Cardiac septum (tissue), 1 donor: ENCODE data around the gene DAB2IP. TPM values are rescaled to one million over a fixed set of nuclear protein-coding genes. Genes with fewer than 3 reads are reported as not detected.

Experiments used
- DNase-seq: peaks from one replicate; pipeline ENCODE4 v3.0.0-alpha.2; 2020; ENCODE audit warnings: low spot score
- intact Hi-C: fragments of 100-400 bp; cut with DNase I; formaldehyde crosslinking; loops from one replicate; pipeline ENCODE4 v1.14.0; 2022
- total RNA-seq: library from RNA; stranded (reverse); fragmentation: NEBNext Ultra II Directional; extraction: Animal tissue kit (Norgen Biotek cat#: 25700); gene quantifications from one replicate; pipeline ENCODE4 v1.2.1, GENCODE V29; 2021
- donor health status: DM: no; HTN: no; CAD: no.

DAB2IP gene
- total RNA-seq, 1 donor from 2014 or later, result 60.3 TPM

DNA sequence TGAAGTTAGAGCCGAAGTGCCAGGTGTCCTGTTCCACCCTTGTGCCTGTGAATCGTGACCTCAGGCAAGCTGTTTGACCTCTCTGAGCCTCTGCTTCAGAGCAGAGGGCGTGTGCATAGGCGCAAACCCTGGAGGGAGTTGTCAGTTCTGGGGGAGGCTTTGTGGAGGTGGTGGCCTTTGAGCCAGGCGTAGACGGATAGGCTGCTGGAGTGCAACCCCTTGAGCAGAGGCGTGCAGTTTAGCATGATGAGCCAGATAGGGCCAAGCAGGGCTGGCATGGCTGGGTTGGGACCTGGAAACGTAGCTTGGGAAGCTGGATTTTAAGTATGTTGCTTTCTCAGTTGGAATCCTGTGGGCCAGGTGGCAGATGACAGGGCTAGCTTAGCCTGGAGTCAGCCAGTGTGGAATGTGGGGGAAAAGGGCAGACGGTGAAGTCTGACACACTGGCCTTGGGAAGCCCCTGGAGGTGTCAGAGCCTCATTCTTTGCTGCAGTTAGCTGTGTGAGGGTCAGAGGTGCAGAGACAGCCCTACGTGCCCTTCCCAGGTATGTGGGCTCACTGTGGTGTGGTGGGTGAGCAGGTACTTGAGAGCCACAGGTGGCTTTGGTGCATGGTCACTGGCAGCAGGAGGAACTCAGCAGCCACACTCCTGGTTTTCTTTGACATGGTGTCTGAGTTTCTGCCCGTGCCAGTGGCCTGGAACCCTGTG lies 93.4 kb downstream of the DAB2IP start:
- no peak for DNase-seq
- intact Hi-C loops, result loop anchor here (5.0 kb wide), 2 partner anchors 48 to 148 kb away; no protein-coding TSS in a partner anchor

DNA sequence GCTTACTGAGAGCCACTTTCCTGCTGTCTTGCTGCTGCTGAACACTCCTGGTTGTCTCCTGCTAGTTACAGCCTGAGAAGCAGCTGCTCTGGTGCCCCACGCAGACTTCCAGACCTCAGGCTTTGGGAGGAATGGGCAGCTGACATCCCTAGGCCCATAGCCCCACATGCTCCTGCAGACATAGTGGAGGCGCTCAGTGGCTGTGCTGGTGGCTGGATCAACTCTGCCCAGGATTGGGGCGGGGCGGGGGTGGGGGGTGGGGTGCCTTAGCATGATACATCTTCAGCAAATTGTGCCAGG lies 93.9 kb downstream of the DAB2IP start:
- intact Hi-C loops, result no loop called here
- DNase-seq, result no peak

DNA sequence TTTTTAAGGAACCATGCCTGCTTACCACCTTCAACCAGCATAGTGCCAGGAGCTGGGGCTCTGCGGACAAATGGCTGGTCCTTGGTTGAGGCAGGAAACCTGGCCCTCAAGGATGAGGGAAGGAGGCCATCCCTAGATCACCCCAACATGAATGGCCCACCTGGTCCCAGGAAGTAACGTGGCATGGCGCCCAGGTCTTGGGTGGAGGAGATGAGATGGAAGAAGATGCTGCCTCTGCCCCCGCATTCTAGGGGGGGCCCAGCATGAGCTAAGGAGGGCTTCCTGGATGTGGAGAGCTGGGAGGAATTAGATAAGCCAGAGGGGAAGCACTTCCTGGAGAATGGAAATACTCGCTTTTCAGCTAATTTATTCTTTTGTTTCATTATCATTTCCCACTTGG lies 95.0 kb downstream of the DAB2IP start:
- intact Hi-C loops, result no loop called here
- DNase-seq, result no peak

DNA sequence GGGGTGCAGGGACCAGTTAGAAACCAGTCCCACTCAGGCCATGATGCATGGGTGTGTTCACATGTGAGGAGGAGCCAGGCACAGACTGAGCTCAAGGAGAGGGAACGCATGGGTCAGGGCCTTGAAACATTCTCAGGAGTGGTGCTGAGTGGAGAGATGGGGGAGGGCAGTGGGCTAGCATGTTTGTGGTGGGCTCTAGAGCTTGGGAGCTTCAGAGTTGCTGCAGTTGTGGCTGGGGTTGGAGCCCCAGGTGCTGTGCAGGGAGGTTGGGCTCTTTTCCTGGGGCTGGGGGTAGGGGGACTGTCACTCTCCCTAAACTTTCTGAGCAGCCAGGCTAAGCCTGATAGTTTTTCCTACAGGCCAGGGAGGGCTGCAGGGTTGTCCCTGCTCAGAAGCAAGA lies 95.4 kb downstream of the DAB2IP start:
- intact Hi-C loops, result no loop called here
- no peak for DNase-seq

DNA sequence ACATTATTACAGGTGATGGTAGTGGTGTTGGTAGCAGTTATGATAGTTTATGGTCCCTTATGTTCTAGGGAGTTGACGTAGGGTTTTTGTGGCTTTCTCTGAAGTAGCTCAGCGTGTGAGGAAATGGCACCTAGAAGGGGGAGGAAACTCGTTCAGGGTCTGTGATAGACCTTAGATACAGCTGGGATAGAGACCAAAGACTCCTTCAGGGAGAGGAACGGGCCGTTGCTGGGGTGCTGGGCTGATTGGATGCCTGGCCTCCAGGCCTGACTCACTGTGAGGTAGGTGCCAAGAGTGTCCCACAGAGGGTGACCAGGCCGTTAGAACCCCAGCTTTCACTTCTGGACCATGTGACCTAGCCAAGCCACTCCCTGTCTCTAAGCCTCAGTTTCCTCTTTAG lies 96.6 kb downstream of the DAB2IP start:
- intact Hi-C loops, result loop anchor here (2.0 kb wide), 1 partner anchor 243 kb away; no protein-coding TSS in a partner anchor
- no peak for DNase-seq

DNA sequence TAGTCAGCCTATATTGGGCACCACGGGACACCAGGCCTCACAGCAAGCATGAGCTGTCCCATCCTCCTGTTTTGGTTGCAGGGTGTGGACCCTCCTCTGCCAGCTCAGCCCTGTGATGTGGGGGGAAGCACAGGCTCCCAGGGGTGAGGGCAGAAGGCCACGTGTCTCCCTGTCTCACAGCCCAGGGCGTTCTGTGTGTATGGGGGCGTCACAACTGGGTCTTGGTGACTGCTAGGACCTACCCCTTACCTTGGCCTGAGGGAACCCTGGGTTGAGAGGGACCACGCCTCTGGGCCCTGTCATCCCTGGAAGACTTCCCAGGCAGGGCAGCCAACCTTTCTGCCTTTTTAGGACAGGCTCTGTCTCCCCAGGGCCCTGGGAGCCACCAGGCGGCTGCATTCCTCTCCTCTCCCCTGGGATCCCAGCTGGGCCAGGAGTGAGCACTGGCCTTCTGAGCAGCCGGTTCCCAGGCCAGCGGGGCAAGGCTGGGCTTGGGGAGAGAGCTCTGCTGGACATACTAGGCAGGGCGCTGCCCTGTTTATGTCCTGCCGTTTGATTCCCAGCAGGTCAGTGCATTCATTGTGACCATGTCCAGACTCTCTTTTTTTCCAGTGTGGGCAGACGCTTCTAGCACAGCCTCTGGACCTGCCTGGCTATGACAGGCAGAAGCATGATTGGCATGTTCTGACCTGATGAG lies 97.4 kb downstream of the DAB2IP start:
- intact Hi-C loops, result loop anchor here (2.0 kb wide), 1 partner anchor 242 kb away; no protein-coding TSS in a partner anchor
- peak; percentile 86 for DNase-seq

DNA sequence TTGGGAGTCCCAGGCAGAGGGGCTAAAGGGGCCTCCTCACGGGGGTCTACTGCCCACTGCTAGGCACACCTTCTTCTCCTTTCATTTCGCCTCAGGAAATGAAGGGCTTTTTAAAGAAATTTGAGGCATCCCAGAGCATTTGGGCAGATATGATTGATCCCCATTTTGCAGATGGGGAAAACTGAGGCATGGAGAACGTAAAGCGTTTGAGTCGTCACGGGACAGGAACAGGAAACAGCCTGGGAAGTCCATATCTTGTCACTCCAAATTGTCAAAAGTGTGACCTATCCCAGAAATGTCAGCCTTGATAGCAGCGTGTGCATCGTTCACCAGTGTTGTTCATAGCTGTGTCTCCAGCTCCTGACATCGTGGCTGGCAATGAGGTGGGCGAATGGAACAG lies 98.2 kb downstream of the DAB2IP start:
- no peak for DNase-seq
- intact Hi-C loops, result loop anchor here (2.0 kb wide), 1 partner anchor 241 kb away; no protein-coding TSS in a partner anchor

DNA sequence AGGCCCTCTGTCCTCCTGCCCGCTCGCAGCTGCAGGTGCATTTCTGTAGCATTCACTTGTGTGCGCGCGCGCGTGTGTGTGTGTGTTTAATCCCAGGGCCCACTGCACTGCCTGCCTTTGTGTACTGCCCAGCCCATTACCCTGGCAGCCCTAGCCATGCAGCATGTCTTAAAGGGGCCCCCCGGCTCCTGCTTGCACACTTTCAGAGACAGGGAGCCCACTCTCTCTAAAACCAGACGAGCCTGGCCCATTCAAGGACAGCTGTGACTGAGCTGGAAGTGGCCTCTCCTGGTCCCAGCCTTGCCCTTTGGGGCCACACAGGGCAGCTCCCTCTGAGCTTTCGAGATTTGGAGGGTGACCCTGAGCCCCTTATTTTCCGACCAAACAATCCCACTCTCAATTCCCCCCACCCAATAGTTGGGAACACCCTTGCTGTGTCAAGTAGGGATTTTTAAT lies 98.9 kb downstream of the DAB2IP start:
- intact Hi-C loops, result no loop called here

DNA sequence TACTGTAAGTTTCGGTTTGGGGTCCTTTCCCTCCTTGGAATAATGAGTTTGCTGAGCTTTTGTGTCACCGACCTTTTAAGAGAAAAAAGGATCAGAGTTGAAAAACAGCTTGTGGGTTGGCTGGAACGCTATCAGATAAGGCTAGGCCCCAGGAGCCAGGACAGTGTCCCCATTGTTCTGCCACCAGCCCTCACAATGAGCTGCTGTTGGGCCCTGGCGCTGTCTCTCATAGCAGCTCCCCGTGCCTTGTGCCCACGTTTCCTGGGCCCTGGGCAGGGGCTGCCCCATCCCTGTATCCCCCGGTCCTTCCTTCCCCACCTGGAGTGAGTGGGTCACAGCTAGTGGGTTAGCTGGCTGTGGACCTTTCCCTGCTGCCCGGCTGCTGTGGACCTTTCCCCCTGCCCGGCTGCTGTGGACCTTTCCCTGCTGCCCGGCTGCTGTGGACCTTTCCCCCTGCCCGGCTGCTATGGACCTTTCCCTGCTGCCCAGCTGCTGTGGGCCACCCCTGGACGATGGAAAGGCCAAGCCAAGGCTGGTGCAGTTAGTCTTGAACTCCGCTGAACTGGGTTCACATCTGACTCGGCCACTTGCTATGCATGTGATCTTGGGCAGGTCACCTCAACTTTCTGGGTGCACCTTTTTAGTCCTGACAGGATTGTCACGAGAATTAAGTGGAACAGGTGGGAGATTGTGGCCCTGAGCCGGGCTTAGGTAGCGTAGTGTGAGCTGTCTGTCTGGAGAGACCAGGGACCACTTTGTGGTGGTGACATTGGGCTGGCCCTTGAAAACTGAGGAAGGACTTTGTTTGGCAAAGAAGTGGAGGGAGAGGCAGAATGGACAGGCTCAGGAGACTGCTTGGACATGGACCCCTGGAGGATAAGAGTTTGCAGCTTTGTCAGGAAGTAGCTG lies 99.5 kb downstream of the DAB2IP start:
- intact Hi-C loops, result no loop called here
- no peak for DNase-seq

More for the DNA sequence above, 98.9 kb downstream of the DAB2IP start:
- DNase-seq, result no peak

DNA sequence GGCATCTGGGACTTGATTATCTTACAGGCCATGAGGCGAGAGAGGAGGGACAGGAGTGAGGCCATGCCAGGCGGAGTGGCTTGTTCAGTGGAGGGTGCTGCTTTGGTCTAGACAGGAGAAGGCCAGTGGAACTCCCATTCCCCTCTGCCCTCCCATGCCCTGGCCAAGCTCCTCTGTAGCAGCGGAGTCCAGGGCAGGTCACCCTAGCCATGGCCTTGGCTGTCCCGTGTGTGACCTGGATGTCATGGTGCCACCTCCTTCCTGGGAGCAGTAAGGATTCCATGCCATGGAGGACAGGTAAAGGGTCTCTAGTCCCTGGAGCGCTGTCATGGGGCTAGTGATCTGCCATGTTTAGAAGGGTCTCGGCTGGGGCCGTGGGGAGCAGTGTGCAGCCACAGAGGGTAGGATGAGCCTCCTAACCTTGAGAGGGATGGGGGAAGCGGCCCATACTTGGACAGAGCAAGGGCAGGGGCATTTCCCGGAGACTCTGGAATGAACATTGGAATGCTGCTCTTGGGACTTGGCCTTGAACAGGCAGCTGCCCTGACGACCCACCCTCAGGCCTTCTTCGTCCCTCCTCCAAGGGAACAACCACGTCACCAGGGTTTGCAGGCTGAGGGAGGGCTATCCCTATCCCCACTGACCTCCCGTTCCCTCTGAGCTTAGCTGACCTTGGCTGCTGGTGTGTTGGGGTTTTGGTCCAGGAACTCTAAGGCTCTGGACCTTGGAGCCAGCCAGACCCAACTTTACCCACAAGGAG lies 100.4 kb downstream of the DAB2IP start:
- DNase-seq, result no peak
- intact Hi-C loops, result no loop called here

DNA sequence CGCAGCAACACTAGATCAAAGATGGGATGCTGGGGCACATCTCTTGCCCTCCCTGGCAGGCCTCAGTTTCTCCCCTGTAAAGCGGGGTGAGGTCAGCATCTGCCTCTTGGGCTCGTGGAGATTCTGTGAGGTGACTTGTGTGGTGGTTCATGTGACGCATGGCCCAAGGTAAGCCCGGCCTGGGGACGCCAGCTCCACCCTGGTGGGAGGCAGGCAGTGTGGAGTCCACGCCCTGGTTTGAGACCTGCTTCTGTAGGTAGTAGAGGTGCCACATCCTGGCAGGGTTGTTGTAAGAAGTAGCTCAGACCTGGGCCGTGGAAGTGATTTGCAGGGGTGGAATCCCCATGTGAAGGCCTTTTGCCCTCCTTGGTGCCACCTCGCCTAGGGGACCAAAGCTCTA lies 101.5 kb downstream of the DAB2IP start:
- DNase-seq, result no peak
- intact Hi-C loops, result no loop called here

DNA sequence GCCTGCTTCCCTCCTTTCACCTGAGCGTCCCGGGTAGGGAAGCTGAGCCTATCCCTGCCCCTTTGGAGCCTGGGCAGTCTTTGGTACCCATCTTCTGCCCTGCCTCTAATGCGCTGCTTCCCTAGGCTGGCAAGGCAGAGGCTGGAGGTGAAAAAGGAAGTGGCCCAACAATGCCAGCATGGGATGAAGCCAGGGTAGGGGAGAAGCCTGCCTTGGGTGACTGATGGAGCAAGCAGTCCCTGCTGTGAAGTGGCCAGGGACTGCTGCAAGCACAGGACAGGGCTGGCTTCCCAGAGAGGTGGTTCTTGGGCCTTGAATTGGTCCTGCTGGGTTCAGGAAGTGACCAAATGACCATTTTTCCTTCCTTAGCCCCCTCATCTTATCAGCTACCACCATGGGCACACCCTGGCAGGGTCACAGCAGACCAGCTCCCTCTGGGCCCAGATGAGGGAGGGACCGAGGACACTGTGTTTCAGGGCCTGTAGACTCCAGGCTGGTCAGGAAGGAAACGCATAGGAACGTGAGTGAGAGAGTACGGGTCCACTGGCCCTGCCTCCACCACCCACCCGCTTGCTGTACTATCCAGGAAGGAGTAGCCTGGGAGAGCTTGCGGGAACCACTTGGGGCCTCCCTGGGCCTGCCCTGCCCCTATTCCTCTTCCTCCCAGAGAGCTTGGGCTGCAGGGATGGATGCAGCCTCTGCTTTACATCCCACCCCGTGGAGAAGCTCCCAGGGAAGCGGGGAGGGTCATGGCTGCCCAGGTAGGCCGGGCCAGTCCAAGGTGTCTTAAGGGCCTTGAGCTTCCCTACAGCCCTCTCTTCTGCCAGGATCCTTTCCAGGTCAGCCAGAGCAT lies 102.6 kb downstream of the DAB2IP start:
- no peak for DNase-seq
- intact Hi-C loops, result no loop called here

DNA sequence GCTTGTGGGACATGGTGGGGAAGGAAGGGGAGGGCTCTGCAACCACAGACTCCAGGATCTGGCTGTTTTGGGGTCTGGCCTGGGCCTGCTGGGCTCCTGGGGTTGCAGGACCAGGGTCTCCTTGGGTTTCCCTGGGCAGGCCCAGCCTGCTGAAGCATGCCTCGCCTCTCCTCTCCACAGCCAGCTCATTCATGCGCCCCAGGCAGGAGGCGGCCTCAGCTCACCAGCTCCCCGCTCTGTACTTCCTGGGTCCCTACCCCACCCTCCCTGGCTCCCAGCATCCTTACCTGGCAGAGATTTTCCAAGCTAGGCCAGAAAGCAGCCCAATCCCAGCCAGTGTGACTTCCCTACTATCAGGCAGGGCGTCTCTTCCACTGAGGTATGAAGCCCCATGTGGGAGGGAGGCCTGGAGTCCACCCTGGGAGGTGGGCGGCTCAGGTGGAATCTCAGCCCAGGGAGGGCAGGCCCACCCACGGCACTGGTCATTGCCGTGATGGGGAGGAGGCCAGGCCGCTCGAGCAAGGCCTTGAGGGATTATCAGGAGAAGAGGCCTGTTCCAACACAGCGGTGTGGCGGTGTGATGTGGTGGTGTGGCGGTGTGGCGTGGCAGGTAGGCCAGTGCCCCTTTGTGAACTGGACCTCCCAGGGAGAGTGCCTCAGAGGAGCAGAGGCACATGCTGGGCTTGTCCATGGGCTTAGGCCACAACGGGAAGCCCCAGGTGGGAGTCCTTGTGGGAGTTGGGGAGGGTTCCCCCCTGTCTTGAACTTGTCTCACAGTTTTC lies 103.4 kb downstream of the DAB2IP start:
- intact Hi-C loops, result no loop called here
- DNase-seq, result no peak

DNA sequence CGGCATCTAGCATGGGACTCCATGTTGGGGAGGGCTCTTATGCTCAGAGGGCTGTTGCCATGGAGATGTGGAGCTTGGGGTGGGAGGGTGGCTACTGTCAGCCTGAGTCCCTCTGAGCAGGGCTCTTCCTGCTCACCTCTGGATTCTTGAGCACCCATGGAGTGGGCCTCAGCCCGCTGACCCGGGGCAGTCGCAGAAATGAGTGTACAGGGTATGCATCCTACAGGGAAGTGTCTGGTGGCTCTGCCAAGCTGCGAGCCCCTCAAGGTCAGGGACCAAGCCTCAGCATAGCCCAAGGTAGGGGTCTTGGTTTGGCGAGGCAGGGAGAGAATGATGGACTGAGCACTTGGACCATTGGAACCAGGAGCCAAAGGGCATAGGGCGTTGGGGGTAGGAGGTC lies 104.1 kb downstream of the DAB2IP start:
- intact Hi-C loops, result no loop called here
- DNase-seq, result no peak

DNA sequence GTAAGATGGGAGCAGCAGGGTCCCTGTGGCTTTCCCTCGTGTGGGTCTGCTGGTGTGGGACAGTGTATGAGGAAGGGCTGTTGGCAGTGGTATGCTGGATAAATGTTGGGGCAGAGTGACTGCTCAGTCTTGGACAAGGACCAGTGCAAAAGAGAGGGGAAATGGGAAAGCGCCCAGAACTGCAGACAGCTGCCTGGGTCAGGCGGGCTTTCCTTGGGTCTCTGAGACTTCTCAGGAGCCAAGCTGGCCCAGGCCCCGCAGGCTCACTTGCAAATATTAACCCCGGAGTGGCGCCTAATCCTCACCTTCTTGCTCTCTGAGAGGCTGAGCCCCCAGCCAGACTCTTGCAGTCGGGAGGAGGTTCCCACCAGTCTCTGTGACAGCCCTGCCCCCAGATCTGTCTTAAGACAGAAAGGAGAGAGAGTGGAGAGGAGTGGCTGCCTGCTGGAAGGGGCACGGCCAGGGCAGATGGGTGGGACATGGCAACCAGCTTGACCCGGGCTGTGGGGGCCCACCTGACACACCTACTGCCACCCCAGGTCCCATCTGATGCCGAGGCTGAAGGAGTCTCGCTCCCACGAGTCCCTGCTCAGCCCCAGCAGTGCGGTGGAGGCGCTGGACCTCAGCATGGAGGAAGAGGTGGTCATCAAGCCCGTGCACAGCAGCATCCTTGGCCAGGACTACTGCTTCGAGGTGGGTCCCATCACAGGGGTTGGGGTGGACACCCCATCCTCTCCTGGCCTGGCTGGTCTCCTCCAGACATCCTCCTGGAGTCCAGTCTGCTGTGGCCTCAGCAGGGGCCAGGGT lies 105.2 kb downstream of the DAB2IP start:
- DNase-seq, result no peak
- intact Hi-C loops, result no loop called here

DNA sequence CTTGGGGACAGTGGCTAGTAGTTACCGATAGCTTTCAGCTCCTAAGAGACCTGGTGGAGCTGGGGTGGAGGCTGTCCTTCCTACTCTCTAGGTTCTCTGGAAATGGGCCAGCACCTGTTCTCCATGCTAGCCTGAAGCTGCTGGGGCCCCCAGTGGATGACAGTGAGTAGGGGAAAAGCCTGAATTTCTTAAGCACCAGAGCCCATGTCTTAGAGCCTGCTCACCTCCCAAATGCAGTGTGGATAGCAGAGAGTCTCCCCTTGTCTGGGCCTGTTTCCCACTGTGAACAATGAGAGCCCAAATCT lies 105.8 kb downstream of the DAB2IP start:
- DNase-seq, result no peak
- intact Hi-C loops, result no loop called here

DNA sequence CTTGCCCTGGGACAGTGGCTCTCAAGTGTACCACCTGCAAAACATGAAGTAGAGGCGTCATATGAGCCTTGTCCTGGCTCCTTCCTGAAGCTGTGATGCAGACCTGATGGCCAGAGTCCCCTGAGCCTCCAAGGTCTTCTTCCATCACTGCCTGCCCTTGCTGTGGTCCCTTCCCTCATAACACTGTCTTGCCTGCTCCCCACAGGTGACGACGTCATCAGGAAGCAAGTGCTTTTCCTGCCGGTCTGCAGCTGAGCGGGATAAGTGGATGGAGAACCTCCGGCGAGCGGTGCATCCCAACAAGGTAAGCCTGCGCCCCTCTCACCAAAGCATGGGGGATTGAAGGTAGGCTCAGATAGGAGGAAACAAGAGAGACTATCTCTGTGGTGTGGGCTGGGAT lies 107.3 kb downstream of the DAB2IP start:
- DNase-seq, result no peak
- intact Hi-C loops, result no loop called here
